Activated T-helper 17 cell treated with anti-CD3 and anti-CD28 coated beads, Interleukin-2, amount 50 U/mL, for 72 hours (primary cell): Measurements from ENCODE around the gene MOCOS. TPM values are rescaled to one million over a fixed set of nuclear protein-coding genes. Genes with fewer than 3 reads are reported as not detected.

Experiments used
- ATAC-seq: fragments of 150-1000 bp; cut with Tn5 transposase; replicated peaks from 2 replicates; pipeline ENCODE4 v1.10.0; 2021; ENCODE audit warnings: mild to moderate bottlenecking, moderate library complexity
- H3K27ac Mint-ChIP-seq: one replicate; pipeline ENCODE4 v1.8.0; 2022; ENCODE audit warnings: mixed read lengths
- H3K27me3 Mint-ChIP-seq: one replicate; pipeline ENCODE4 v1.8.0; 2022; ENCODE audit warnings: mixed read lengths
- H3K36me3 Mint-ChIP-seq: one replicate; pipeline ENCODE4 v1.8.0; 2022; ENCODE audit warnings: low read depth, mild to moderate bottlenecking, mixed read lengths
- H3K4me1 Mint-ChIP-seq: one replicate; pipeline ENCODE4 v1.8.0; 2022; ENCODE audit warnings: mixed read lengths
- H3K4me3 Mint-ChIP-seq: one replicate; pipeline ENCODE4 v1.8.0; 2022; ENCODE audit warnings: mild to moderate bottlenecking, mixed read lengths
- H3K9me3 Mint-ChIP-seq: one replicate; pipeline ENCODE4 v1.8.0; 2022; ENCODE audit warnings: mixed read lengths
- total RNA-seq, 2 donors: library from RNA; stranded (reverse); gene quantifications; one replicate each; pipeline ENCODE4 v1.2.3, GENCODE V29; 2022

The MOCOS gene, protein sequence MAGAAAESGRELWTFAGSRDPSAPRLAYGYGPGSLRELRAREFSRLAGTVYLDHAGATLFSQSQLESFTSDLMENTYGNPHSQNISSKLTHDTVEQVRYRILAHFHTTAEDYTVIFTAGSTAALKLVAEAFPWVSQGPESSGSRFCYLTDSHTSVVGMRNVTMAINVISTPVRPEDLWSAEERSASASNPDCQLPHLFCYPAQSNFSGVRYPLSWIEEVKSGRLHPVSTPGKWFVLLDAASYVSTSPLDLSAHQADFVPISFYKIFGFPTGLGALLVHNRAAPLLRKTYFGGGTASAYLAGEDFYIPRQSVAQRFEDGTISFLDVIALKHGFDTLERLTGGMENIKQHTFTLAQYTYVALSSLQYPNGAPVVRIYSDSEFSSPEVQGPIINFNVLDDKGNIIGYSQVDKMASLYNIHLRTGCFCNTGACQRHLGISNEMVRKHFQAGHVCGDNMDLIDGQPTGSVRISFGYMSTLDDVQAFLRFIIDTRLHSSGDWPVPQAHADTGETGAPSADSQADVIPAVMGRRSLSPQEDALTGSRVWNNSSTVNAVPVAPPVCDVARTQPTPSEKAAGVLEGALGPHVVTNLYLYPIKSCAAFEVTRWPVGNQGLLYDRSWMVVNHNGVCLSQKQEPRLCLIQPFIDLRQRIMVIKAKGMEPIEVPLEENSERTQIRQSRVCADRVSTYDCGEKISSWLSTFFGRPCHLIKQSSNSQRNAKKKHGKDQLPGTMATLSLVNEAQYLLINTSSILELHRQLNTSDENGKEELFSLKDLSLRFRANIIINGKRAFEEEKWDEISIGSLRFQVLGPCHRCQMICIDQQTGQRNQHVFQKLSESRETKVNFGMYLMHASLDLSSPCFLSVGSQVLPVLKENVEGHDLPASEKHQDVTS
- under 1 TPM; 0.19 TPM for total RNA-seq

- Mint-ChIP-seq H3K4me1 (no peaks in the 10 kb centered on the region), H3K4me3 (peak within 1 kb of the TSS; percentile 65), H3K27me3 (peaks cover 19% of the 10 kb centered on the region), H3K9me3 (no peaks in the 10 kb centered on the region), H3K36me3 (no peaks in the 10 kb centered on the region), H3K27ac (no peak within 1 kb of the TSS)
- ATAC-seq, result peak; percentile 90
Measured at GRCh38 chr18:36187193-36187825, at the start of gene MOCOS. TSS of gene MOCOS (plus strand) at chr18:36187497. CDS start at chr18:36187540, 43 bp downstream.

DNA sequence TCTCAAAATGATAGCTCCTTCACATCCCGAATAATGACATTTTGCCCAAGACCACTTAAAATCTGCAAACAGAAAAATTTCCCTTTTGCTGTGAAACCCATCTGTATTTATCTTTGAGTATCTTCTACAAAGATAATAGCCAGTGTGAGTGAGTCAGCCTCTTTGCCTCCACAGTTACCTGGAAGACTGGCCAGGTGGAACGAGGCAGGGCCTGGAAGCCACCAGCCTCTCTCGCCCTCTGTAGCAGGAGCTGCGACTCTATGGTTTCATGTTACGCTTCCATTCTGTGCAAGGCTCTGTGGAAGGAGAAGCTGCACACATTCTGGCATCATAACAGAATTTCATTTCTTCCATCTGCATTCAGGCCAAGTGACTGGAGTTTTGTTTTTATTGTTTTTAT is 48.1 kb upstream of the MOCOS start:
- Mint-ChIP-seq H3K4me3 (no peak overlapping the region), H3K27me3 (no peaks in the 10 kb centered on the region), H3K27ac (no peak overlapping the region), H3K4me1 (no peaks in the 10 kb centered on the region), H3K36me3 (peaks cover 99% of the 10 kb centered on the region), H3K9me3 (no peaks in the 10 kb centered on the region)
- ATAC-seq, result no peak

DNA sequence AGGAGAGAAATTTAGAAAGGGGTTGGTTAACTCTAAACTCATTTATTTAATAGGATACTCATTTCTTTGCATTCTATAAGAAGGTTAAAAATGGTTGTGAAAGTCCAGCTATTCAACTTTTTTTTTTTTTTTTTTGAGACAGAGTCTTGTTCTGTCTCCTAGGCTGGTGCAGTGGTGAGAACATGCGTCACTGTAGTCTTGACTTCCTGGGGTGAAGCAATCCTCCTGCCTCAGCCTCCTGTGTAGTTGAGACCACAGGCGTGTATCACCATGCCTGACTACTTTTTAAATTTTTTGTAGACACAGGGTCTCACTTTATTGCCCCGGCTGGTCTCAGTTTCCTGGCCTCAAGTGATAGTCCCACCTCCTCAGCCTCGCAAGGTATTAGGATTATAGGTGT is 45.7 kb upstream of the MOCOS start:
- peak; percentile 54 for ATAC-seq
- no peaks in the 10 kb centered on the region for H3K9me3 Mint-ChIP-seq
- no peak overlapping the region for H3K4me3 Mint-ChIP-seq
- no peaks in the 10 kb centered on the region for H3K4me1 Mint-ChIP-seq
- no peak overlapping the region for H3K27ac Mint-ChIP-seq
- H3K27me3 Mint-ChIP-seq, result no peaks in the 10 kb centered on the region
- peaks cover 99% of the 10 kb centered on the region for H3K36me3 Mint-ChIP-seq

DNA sequence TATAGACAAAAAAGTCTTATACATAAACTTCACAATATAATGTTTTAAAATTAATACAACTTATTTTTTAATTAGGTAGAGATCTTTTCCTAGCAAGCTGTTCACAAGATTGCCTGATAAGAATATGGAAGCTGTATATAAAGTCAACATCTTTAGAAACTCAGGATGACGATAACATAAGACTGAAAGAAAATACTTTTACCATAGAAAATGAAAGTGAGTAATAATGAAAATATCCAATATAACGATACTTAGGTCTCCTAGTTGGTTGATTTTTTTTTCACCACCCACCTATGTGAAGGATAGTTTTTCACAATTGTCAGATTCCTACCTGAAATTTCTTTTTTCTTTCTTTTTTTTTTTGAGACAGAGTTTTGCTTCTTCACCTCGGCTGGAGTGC is 44.5 kb upstream of the MOCOS start:
- Mint-ChIP-seq H3K4me1 (no peaks in the 10 kb centered on the region), H3K4me3 (no peak overlapping the region), H3K36me3 (peaks cover 99% of the 10 kb centered on the region), H3K27ac (no peak overlapping the region), H3K27me3 (no peaks in the 10 kb centered on the region), H3K9me3 (no peaks in the 10 kb centered on the region)
- peak; percentile 77 for ATAC-seq

DNA sequence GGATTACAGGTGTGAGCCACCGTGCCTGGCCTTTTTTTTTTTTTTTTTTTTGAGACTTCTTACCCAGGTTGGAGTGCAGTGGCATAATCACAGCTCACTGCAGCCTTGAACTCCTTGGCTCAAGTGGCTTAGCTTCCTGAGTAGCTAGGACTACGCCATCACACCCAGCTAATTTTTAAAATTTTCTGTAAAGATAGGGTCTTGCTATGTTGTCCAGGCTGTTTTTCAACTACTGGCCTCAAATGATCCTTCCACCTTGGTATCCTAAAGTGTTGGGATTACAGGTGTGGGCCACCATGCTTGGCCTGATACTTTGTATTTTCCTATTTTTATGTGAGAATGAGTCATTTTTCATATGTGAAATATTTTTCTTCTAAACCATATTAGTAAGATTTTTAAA is 43.9 kb upstream of the MOCOS start:
- Mint-ChIP-seq H3K27ac (no peak overlapping the region), H3K36me3 (peaks cover 99% of the 10 kb centered on the region), H3K4me3 (no peak overlapping the region), H3K9me3 (no peaks in the 10 kb centered on the region), H3K4me1 (no peaks in the 10 kb centered on the region), H3K27me3 (no peaks in the 10 kb centered on the region)
- ATAC-seq, result no peak

GRCh38 chr18:36149514-36150289 is 37.6 kb upstream of the MOCOS start:
- no peak for ATAC-seq
- no peaks in the 10 kb centered on the region for H3K4me1 Mint-ChIP-seq
- H3K36me3 Mint-ChIP-seq, result peaks cover 100% of the 10 kb centered on the region
- no peaks in the 10 kb centered on the region for H3K9me3 Mint-ChIP-seq
- H3K27ac Mint-ChIP-seq, result peak overlapping the region; percentile 34
- no peaks in the 10 kb centered on the region for H3K27me3 Mint-ChIP-seq
- H3K4me3 Mint-ChIP-seq, result no peak overlapping the region

DNA sequence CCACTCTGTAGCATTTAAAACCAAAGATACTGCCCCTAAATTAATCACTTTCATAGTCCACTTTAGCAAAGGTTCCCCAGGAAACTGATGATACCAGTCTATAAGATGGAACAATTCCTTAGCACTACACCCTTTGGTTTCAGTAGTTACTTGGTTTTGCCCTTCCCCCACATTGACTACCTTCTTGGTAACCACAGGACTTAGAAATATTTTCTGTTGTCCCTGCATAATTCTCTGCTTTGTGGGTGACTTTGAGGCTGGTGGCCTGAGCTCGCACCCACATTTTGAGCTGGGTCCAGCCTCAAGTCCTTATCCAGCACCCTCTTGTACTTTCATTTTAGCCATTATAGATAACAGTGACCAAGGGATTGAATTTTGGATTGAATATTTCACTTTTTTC is 34.5 kb upstream of the MOCOS start:
- H3K4me3 Mint-ChIP-seq, result no peak overlapping the region
- H3K27ac Mint-ChIP-seq, result peak overlapping the region; percentile 7
- H3K27me3 Mint-ChIP-seq, result no peaks in the 10 kb centered on the region
- no peak for ATAC-seq
- no peaks in the 10 kb centered on the region for H3K9me3 Mint-ChIP-seq
- peaks cover 11% of the 10 kb centered on the region for H3K4me1 Mint-ChIP-seq
- peaks cover 100% of the 10 kb centered on the region for H3K36me3 Mint-ChIP-seq

DNA sequence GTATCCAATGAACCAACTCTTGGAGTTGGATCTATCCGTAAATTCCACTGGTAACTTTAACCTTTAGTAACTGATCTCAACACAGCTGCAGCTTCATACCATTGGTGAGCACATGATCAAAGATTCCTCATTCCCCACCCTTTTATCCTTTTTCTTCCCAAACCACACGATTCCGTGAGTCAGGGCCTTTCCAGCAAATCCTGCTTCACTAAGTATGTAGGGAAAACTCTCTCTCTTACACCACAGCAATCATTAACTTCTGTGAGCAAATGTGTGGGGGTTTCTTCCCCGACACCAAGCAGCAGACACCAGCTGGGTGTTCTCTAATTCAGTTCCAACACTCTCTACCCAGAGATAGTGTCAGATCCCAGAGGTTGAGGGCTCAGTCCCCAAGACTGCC is 34.1 kb upstream of the MOCOS start:
- H3K9me3 Mint-ChIP-seq, result no peaks in the 10 kb centered on the region
- no peak for ATAC-seq
- H3K27ac Mint-ChIP-seq, result peak overlapping the region; percentile 7
- no peaks in the 10 kb centered on the region for H3K27me3 Mint-ChIP-seq
- peaks cover 15% of the 10 kb centered on the region for H3K4me1 Mint-ChIP-seq
- no peak overlapping the region for H3K4me3 Mint-ChIP-seq
- peaks cover 100% of the 10 kb centered on the region for H3K36me3 Mint-ChIP-seq

GRCh38 chr18:36153771-36154170 is 33.5 kb upstream of the MOCOS start:
- Mint-ChIP-seq H3K27me3 (no peaks in the 10 kb centered on the region), H3K27ac (no peak overlapping the region), H3K36me3 (peaks cover 100% of the 10 kb centered on the region), H3K4me3 (no peak overlapping the region), H3K9me3 (no peaks in the 10 kb centered on the region), H3K4me1 (peaks cover 19% of the 10 kb centered on the region)
- no peak for ATAC-seq

DNA sequence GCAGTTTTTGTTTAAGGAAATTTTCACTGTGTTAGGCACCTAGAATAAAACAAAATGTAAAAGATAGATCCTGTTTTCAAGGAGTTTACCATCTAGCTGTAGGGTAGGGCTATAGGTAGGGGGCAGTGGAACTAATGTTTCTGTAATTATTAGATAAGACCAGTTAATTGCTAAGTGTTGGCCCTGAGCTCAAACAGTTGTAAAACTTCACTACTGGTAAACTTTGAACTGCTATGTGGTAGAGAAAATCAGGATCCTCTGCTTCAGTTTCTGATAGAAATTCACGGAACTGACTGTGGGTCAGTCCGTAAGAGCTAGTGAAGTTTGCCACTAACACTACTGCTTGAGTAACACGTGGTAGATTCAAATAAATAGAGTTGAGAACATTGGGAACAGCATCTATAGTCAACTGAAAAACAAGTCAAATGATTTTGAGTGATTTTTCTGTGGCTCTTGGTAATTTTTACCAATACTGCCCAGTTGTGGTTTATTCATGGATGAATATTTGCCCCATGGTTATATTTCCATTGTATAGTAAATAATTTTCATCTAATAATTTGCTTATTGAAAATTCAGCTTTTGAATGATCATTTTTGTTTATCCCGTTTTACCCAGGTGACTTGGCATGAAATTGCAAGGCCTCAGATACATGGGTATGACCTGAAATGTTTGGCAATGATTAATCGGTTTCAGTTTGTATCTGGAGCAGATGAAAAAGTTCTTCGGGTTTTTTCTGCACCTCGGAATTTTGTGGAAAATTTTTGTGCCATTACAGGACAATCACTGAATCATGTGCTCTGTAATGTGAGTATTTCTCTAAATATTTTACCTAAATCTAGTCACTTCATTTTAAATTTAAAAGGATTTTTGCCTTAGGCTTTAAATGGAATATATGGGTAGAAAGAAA is 31.2 kb upstream of the MOCOS start:
- Mint-ChIP-seq H3K27ac (peak overlapping the region; percentile 35), H3K4me1 (peaks cover 34% of the 10 kb centered on the region), H3K27me3 (no peaks in the 10 kb centered on the region), H3K9me3 (no peaks in the 10 kb centered on the region), H3K36me3 (peaks cover 100% of the 10 kb centered on the region), H3K4me3 (no peak overlapping the region)
- ATAC-seq, result no peak

DNA sequence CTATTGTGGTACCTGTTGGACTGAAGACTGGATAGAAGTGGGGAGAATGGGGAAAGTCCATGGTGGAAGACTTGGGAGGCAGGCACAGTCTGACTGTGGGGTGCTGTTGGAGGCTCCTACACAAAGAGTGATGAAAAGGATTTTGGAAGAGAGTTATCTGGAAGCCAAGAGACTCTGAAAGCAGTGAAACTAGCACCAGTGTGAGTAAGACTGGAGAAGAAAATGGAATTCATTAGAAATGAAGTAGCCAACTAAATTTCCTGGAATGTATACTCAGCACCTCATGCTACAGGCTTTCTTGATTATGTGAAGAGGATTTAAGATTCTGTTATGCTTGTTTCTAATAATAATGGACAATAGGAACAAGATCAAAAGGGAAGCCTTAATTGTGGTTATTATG is 29.9 kb upstream of the MOCOS start:
- Mint-ChIP-seq H3K4me3 (no peak overlapping the region), H3K27me3 (no peaks in the 10 kb centered on the region), H3K4me1 (peaks cover 36% of the 10 kb centered on the region), H3K27ac (peak overlapping the region; percentile 35), H3K36me3 (peaks cover 100% of the 10 kb centered on the region), H3K9me3 (no peaks in the 10 kb centered on the region)
- ATAC-seq, result no peak

DNA sequence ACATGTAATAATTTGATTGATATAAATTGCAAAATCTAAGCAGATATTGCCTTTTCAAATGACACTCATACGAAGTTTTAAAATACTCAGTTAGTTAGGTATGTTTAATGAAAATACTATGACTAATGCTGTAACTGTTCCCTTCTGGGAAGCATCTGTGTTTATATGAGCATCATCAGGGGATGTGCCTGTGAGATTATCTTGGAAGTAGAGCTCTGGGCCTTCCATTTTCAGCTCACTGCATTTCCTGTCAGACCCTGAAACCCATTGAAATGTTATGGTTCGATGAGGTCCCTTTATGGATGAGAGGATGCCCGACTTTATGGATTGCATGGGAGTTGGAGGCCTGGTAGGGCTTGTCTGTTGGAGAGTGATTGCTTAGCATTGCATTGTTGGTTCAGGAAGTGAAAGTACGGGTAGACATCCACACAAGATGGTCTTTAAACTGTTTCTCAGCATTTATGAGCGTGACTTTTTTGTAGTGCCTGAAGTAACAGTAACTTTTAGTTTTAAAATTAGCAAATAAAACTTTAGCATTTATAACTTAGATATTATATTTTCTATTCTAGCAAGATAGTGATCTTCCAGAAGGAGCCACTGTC is 28.9 kb upstream of the MOCOS start:
- peak overlapping the region; percentile 35 for H3K27ac Mint-ChIP-seq
- no peaks in the 10 kb centered on the region for H3K9me3 Mint-ChIP-seq
- H3K36me3 Mint-ChIP-seq, result peaks cover 100% of the 10 kb centered on the region
- no peaks in the 10 kb centered on the region for H3K27me3 Mint-ChIP-seq
- peaks cover 36% of the 10 kb centered on the region for H3K4me1 Mint-ChIP-seq
- ATAC-seq, result no peak
- H3K4me3 Mint-ChIP-seq, result no peak overlapping the region

DNA sequence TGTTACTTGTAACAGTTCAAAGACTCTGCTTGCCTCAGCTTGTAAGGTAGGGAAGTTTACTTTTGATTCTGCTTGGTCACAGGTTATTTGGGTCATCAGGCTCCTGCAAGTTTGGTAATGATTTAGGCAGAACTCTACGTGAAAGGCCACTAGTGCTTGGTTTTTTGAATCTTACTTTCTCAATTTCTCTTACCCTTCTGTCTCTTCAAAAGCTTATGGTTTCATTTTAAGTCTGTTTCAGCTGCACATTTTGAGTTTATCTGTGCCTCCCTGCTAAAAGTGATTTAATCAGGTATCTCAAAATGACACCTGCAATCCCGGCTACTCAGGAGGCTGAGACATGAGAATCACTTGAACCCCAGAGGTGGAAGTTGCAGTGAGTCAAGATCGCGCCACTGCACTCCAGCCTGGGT is 26.3 kb upstream of the MOCOS start:
- H3K4me1 Mint-ChIP-seq, result peaks cover 36% of the 10 kb centered on the region
- peak; percentile 86 for ATAC-seq
- peak overlapping the region; percentile 83 for H3K27ac Mint-ChIP-seq
- no peaks in the 10 kb centered on the region for H3K27me3 Mint-ChIP-seq
- no peaks in the 10 kb centered on the region for H3K9me3 Mint-ChIP-seq
- peaks cover 100% of the 10 kb centered on the region for H3K36me3 Mint-ChIP-seq
- H3K4me3 Mint-ChIP-seq, result peak overlapping the region; percentile 25
